T follicular helper cell (primary cell): Measurements from ENCODE around the gene SLC8A1.

Source experiments
- DNase-seq: peaks from one replicate; pipeline ENCODE4 v3.0.0-alpha.2; 2020; ENCODE audit warnings: low read depth

SLC8A1 gene

DNA sequence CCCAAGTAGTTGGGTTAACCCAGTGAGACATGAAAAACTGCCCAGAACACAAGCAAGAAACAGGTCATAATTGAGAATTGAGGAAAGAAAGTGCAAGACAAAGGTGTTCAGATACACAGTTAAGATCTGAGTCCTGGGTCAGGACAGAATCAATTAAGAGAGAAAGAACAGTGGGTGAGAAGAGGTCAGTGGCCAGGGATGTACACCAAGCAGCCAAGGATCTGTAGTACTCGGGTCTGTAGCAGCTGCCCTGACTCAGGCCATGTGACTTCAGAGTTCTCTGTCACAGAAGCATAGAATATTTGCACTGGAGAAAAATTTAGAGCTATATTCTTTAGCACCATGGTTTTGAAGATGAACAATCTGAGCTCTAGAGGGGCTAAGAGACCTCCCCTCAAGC, 141.6 kb downstream of the SLC8A1 start:
- no peak for DNase-seq

DNA sequence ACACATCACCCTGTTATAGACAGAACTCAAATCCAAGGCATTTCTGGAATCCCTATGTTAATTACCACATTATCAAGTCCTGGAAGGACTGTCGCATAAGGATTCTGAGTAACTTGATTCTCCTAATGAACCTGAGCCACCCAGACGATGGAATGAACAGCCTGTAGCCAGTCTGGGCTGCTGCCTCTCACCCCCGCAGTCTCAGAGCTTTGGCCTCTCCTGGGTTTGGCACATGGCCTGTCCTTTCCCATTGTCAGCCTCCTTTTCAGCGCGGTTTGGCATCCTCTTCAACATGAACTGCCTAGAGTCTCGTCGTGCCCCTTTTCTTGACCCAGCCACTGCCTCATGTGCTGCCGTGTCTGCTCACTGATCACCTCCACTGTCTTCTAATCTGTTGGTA, 147.6 kb downstream of the SLC8A1 start:
- DNase-seq, result no peak

DNA sequence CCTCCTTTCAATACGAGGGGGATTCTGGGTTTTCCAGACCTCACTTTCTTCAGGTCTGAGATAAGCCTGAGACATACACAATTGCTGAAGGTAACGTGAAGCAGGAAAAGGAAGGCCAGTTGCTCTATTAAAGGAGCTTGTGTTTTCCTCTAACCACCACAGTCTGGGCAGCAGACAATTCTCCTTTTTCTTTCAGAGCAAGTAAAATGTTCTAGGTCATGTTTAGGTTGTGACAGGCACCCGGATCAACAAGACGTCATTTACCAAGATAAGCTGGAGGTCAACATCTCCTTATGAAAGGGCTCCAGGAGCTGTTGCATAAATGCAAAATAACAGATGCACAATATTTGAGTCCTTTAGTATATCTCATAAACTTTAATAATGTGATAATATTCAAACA, 148.1 kb downstream of the SLC8A1 start:
- DNase-seq, result no peak

- DNase-seq, result no peak
These were observed 149.1 kb downstream of the SLC8A1 start for GRCh38 chr2:40302751-40303325.

- DNase-seq, result no peak
These were observed 151.5 kb downstream of the SLC8A1 start for GRCh38 chr2:40300391-40300790.

GRCh38 chr2:40299781-40300180, 152.1 kb downstream of the SLC8A1 start:
- no peak for DNase-seq

- no peak for DNase-seq
These were observed 152.7 kb downstream of the SLC8A1 start for GRCh38 chr2:40299173-40299572.

DNA sequence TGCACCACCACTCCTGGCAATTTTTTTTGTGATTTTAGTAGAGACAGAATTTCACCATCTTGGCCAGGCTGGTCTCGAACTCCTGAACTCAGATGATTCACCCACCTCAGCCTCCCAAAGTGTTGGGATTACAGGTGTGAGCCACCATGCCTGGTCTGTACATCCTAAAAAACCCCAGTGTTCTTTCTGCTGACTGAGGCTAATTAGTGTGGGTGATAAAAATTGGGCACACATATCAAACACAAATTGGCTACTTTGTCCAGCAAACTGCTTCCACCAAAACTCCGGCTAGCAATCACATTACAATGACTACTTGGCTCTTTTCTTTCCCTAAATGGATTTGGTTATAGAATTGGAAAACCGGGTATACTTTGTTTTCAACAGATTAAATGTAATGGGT, 153.9 kb downstream of the SLC8A1 start:
- DNase-seq, result no peak

GRCh38 chr2:40292291-40292690, 159.6 kb downstream of the SLC8A1 start:
- DNase-seq, result no peak

GRCh38 chr2:40289771-40290404, 162.0 kb downstream of the SLC8A1 start:
- DNase-seq, result no peak

GRCh38 chr2:40287773-40288172, 164.1 kb downstream of the SLC8A1 start:
- DNase-seq, result no peak

DNA sequence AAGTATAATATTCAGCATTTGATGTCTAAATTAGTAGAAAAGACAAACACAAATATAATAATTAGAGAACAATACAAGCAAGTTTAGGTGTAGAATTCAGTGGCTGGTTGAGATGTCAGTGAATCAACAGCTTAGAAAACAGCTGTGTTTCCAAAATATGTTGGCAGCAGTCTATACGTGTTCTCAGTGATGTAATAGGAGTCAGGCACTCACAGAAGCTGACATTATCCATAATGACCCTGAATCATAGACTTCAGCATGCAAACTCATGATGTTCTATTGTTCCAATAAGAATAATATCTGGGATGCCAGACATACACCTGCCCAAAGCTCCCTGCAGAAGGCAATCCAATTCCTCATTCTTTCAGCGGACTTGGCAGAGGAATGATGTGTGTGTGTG, 164.7 kb downstream of the SLC8A1 start:
- DNase-seq, result no peak

- no peak for DNase-seq
These were observed 165.2 kb downstream of the SLC8A1 start for GRCh38 chr2:40286721-40287120.

- DNase-seq, result no peak
These were observed 166.5 kb downstream of the SLC8A1 start for GRCh38 chr2:40285391-40285790.

GRCh38 chr2:40284797-40285196, 167.1 kb downstream of the SLC8A1 start:
- no peak for DNase-seq

DNA sequence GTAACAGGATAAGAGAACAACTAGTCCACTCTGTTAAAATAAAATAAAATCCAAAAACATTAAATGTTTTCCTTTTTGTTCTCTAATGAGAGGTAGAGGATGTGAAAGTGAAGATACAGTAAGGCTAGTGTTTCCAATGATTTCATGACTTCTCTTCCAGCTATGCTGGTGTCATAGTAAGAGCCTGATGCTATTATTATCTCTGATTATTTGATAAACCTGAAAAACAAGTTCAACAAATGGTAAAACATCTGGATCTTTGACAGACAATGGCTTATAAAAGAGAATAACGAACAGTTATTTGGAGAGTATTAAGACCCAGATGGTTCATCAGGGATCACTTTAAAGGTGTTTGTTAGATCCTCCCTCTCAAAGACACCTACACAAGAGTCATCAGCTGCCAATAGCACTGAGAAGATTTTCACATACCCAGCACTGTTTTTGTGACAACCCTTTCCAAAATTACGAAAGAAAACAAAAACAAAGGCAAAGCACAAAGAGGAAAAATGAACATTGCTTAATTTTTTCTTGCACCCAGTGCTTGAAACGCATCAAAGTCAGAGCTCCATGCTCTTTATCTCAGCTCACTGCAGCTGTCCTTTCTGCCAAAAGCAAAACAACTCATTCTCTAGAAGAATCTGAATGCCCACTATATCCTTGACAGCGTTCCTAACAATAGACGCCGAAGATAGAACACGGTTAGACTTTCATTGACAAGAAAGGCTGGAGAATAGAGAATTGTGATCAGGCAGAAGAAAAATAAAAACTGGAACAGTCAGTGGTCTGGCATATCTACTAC, 168.6 kb downstream of the SLC8A1 start:
- DNase-seq, result no peak

DNA sequence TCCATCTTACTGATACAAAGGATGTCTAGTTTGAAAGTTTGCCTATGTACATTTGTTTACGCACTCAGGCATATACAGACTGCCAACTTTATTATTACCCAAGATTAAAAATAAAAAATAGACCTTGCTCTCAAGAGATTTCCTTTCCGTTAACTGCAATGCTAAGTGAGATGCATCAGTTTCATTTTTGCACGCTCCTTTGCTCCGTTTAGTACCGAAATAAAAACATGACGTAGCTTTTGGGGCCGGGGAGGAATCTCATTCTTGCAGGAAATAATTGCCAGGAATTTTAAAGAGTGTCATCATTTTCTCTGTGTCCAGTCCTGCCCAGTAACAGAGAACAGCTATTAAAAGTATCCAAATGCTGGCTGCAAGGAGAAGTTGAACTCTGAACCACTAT, 169.5 kb downstream of the SLC8A1 start:
- no peak for DNase-seq

DNA sequence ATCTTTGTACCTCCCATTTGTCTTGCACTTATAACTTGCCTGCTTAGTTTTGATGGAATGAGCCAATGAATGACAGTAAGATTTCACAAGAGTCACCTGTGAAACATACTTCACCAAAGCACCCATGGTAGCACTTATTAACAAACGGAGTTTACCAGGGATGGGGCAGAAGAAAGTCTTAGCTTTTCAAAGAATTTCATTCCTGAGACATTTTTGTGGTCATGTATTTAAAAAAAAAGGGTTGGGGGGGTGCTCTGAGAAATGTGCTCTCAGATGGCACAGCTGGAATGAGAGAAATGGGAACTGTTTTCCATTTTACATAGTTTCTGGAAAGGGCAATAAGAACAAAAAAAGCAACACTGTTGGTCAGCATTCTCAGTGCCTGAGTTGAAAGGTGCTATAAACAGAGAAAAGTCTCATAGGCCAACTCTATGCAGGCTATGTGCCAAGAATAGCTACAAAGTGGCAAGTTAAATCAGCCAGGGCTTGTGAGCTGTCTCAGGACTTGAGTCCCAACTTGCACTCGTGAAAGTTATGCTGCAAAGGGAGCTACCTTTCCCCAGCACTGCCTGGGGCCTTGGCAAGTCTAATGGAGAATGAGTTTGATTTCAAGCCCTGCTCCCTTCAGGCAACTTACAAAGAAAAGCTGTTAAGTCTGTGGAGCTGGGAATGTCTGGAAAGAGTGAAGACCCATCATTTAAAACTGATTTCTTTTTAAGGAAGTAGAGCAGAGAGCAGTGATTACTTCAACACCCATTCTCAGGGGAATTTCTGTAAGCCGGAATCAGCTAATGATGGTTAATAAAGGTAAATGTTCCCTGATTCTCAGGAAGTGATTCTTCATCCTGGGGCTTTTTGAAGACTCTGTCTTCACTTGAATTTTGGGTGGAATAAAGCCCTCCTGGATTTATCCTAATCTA, 170.6 kb downstream of the SLC8A1 start:
- DNase-seq, result no peak

DNA sequence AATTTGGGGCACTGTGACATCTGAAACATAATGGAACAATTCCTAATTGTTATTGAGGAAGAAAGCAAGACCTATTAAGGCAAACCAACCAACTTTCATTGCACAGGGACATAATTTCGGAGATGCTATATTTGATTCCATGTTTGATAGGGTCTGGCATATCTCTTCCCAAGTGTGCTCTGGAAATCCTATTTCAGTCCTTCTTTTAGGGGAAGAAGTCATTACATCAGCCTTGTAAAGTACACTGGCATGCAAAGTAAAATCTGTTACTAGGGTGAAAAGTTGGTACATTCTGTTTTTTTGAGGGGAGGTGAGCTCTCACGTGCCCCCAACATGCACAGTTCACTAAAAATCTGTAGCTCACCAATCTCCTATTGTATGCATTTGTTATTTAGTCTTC, 172.4 kb downstream of the SLC8A1 start:
- DNase-seq, result no peak

DNA sequence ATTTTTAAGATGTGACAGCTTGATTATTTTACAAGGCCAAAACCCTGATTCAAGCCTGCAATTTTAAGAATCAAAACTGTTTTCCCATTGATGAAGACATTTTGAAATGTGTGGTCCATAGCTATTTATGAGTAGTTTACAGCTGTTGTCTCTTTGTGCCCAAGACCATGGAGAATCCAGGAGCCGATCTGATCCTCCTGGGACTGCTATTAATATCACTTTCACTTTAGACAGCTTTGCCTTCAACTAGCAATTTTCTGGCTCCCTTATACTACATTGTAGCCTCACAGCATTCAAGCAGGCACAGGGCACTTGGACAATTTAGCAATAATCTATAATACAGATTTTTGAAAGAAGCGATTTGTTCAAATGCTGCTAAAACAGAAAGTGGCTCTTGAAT, 172.9 kb downstream of the SLC8A1 start:
- no peak for DNase-seq

GRCh38 chr2:40276076-40276475, 175.8 kb downstream of the SLC8A1 start:
- no peak for DNase-seq

GRCh38 chr2:40274270-40274669, 177.6 kb downstream of the SLC8A1 start:
- DNase-seq, result no peak
